ENCODE measurements around the gene CDK5. TPM values are rescaled to one million over a fixed set of nuclear protein-coding genes. Genes with fewer than 3 reads are reported as not detected.
"Not testable (repeated sequence)": the region's sequence is repeated elsewhere in the genome, so short reads cannot be mapped to it uniquely, and the experiment has no call there.

CDK5 gene
- polyA plus RNA-seq, 3 donors, result 5.9 to 9.1 (median 7.8) TPM

DNA sequence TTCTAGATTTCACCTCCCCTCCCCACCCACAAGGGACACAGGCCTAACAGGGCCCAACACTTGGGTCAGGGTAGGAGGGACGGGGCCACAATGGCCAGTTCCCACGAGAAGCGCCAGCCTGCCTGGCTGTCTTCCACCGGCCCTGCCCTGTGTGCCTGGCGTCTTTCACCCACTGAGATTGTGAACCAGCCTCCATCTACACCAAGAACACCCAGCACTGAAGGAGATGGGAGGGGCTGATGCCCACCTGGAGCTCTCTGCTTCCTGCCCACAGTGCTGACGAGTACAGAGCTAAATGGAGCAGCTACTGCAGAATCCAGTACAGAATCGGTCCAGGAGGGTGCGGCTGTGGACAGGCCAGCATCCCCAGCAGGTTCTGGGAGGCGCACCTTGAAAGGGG lies 11.7 kb downstream of the CDK5 start:
- 80 to 87% (median 82%) methylated on average over 9 of the region's 9 CpGs for WGBS, 3 donors
- H3K27ac ChIP-seq (ENCODE audit: low read depth, low read length), result no peak overlapping the region

DNA sequence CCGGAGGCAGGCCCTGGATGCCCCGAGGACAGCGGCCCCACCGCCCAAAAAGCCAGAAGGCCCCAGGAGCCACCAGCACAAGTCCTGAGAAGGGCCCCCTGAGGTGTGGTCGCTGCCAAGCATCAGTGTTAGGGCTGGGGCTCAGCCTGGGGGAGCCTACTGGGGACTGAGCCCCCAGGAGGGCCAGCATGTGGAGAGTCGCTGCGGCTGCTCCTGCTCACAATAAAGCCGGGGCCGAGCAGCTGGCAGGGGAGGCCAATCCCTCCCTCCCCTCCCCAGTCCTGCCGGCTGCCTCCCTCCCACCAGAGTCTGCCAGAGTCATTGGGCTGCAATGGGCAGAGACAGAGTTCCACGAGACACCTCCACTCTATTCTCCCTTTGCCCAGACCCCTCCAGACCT lies 12.4 kb downstream of the CDK5 start:
- H3K27ac ChIP-seq (ENCODE audit: low read depth, low read length), result no peak overlapping the region
- 80 to 92% (median 81%) methylated on average over 6 to 11 of the region's 11 CpGs for WGBS, 3 donors

DNA sequence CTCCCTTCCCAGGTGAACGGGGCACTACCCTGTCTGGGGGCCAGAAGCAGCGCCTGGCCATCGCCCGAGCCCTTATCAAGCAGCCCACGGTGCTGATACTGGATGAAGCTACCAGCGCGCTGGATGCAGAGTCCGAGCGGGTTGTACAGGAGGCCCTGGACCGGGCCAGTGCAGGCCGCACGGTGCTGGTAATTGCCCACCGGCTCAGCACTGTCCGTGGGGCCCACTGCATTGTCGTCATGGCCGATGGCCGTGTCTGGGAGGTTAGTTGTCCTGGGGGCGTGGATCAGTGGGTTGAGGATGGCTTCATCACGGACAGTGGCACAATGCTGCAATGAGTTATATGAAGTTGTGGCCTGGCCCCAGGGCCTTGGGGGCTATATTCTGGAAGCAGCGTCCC lies 13.7 kb downstream of the CDK5 start:
- 92 to 96% (median 94%) methylated on average over 20 of the region's 20 CpGs for WGBS, 3 donors
- no peak overlapping the region for H3K27ac ChIP-seq (ENCODE audit: low read depth, low read length)

DNA sequence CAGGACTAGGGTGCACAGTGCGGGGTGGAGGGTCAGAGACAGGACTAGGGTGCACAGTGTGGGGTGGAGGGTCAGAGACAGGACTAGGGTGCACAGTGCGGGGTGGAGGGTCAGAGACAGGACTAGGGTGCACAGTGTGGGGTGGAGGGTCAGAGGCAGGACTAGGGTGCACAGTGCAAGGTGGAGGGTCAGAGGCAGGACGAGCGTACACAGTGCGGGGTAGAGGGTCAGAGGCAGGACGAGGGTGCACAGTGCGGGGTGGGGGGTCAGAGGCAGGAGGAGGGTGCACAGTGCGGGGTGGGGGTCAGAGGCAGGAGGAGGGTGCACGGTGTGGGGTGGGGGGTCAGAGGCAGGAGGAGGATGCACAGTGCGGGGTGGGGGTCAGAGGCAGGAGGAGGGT lies 14.2 kb downstream of the CDK5 start:
- not testable (repeated sequence) for H3K27ac ChIP-seq (ENCODE audit: low read depth, low read length)
- WGBS, 3 donors, result 88 to 92% (median 88%) methylated on average over 9 to 10 of the region's 10 CpGs

DNA sequence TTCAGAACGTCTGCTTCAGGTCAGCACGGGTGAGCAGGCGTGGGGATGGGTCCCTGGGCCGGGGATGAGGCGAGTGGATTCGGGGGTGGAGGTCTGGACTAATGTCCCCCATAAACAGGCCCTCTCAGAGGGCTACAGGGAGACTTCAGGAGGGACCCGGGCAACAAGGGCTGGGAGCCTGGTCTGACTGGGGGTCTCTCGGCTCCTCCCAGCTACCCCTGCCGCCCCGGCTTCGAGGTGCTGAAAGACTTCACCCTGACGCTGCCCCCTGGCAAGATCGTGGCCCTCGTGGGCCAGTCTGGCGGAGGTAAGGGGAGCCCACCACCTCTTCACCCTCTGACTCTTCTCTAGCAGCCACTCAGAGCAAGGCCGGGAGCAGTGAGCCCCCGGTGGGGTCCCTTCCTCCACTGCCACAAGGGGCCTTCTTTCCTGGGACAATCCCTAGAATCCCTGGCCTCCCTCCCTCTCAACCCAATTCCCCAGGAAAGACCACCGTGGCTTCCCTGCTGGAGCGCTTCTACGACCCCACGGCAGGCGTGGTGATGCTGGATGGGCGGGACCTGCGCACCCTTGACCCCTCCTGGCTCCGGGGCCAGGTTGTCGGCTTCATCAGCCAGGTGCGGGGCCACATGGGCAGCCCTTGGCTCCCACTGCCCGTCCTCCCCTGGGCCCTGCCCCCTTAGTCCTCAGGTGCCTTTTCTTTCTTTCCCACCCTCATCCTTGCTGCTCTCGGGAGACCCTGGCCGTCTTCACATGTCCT lies 16.9 kb downstream of the CDK5 start:
- WGBS, 3 donors, result 90 to 94% (median 91%) methylated on average over 30 of the region's 30 CpGs
- H3K27ac ChIP-seq (ENCODE audit: low read depth, low read length), result no peak overlapping the region

DNA sequence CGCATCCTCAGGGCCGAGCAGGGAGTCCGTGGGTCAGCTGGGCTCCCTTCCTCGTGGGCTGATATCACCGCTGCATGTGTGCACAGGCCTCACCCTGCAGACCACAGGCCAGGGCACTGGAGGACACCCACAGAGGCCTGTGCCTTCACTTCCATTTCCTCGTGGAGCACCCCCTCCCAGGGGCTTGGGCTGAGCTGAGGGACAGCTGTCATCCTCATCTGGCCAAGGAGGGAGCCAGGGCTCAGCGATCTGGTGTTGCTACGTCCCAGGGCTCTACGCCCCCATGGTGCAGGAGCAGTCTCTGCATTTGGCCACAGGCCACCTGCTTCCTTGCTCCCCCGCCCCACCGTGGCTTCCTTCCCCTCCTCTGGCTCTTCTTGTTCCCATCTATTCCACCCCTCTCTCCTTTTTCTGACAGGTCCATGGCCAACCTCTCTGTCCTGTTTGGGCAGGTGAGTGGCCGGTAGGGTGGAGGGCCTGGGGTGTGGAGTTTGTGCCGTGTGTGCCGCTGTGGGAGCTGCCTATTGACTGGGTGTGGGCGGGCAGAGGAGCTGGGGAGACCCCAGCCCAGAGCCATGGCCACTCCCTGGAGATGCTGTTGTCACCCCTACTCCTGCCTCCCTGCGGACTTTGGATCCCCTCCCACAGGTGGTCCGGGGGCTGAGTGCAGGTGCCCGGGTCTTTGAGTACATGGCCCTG lies 17.7 kb downstream of the CDK5 start:
- no peak overlapping the region for H3K27ac ChIP-seq (ENCODE audit: low read depth, low read length)
- 58 to 74% (median 61%) methylated on average over 18 of the region's 18 CpGs for WGBS, 3 donors

DNA sequence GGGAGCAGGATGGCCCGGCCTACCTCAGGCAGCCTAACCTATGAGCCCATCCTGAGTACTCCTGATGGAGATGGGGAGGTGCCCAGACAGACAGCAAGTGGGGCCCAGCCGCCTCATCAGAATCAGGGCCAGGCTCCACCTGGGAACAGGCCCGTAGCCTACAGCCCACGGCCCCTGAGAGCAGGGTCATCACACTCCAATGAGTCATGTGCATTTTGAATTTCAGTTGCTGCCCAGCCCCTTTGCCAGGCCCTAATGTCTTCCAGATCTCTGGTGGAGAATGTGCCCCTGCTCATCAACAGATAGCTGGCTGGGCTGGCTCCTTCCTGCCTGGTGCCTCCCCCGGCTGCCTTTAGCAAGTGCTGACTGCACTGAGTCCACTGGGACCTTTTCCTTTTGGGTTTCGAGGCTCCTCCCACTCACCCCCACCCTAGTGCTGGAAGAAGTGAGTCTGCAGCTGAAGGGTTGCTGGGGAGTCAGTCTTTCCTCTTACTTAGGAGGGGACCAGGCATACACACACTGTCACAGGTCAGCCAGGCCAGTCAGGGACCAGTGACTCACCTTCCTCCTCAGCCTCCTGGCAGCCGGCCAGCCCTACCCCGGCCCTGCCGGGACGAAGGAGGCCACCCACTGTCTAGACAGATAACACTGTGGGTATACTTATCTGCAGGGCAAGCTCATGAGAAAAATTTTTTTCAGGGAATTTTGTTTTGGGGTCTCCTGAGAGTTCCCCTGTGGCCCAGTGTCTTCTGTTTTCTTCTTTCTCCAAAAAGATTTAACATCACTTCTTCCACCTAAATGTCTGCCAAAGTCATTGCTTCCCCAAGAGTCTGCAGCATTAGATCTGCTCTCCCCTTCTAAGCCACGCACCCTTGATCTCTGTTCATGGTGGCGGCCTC lies 18.5 kb downstream of the CDK5 start:
- H3K27ac ChIP-seq (ENCODE audit: low read depth, low read length), result no peak overlapping the region
- 37 to 52% (median 38%) methylated on average over 12 of the region's 12 CpGs for WGBS, 3 donors

DNA sequence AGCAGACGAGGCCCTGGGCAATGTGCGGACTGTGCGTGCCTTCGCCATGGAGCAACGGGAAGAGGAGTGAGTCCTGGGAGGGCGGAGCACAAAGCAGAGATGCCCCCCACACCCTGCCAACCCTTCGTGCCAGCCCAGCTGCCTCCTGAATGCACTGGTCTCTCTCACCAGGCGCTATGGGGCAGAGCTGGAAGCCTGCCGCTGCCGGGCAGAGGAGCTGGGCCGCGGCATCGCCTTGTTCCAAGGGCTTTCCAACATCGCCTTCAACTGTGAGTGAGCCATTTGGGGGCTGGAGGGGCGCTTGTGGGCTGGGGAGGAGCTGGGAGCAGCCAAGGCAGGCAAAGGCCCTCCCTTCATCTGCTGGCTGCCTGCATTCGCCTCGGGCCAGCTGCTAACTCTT lies 21.8 kb downstream of the CDK5 start:
- WGBS, 3 donors, result 93 to 96% (median 95%) methylated on average over 17 of the region's 17 CpGs
- no peak overlapping the region for H3K27ac ChIP-seq (ENCODE audit: low read depth, low read length)

DNA sequence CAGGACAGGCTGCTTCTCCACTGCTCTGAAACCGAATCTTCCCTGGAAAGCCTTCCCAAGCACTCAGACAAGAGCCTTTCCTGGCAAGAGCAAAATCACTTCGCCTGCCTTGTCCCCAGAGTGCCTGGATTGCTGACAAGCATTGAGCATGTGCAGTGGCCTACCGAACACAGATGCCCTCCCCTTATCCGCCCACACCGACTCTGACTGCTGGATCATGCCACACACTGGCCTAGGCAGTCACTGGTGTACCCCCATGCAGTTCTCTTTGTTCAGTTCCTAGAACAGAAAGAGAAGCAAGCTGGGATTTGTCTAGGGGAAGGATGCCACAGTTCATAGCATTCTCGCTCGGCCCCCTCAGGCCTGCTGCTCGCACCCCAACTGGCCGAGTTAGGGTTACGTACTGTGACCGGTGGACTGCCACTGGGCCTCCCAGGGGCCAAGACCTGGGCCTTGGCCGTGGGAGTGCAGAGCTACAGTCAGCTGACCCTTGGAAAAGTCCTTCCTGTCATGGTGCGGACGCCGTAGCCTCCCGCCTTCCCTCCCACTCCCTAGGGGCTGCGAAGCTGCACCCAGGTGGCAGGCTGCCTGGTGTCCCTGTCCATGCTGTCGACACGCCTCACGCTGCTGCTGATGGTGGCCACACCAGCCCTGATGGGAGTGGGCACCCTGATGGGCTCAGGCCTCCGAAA lies 22.5 kb downstream of the CDK5 start:
- H3K27ac ChIP-seq (ENCODE audit: low read depth, low read length), result no peak overlapping the region
- 82 to 88% (median 85%) methylated on average over 21 of the region's 21 CpGs for WGBS, 3 donors

DNA sequence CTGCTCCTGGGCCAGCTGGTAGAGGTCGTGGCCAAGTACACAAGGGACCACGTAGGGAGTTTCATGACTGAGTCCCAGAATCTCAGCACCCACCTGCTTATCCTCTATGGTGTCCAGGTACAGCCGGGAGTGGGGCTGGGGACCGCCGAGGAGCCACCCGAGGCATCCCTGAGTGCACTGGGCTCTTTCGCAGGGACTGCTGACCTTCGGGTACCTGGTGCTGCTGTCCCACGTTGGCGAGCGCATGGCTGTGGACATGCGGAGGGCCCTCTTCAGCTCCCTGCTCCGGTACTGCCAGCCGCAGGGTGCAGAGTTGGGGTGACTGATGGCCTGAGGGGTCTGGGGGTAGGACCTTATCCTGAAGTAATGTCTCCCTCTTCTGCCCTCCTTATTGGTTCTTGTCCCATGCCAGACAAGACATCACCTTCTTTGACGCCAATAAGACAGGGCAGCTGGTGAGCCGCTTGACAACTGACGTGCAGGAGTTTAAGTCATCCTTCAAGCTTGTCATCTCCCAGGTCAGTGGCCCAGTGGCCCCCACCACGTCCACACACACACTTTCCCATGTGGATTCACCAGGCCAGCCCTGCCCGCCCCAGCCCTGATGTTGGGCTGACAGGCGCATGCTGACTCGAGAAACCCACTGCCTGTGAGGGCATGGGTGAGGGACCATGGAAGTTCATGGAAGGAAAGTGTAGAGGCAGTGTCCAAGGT lies 23.2 kb downstream of the CDK5 start:
- WGBS, 3 donors, result 90 to 94% (median 93%) methylated on average over 21 of the region's 21 CpGs

DNA sequence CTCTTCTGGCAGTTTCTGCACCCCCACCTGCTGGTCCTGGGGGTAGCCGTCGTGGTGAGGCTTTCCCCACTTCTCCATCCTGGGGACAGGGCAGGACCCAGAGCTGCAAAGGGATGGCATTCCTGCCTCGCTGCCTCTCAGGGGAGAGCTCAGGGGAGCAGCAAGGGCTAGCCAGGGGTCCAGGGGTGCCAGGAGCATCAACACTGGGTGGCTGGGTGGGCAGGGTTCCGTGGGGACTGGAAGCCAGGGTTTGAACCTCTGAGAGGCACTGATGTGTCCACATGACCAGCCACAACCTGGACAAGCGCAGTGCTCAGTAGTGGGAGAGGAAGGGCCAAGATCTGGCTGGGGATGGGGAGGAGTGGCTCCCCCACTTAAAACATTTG lies 23.8 kb downstream of the CDK5 start:
- WGBS, 3 donors, result 82 to 94% (median 91%) methylated on average over 5 of the region's 5 CpGs
- no peak overlapping the region for H3K27ac ChIP-seq (ENCODE audit: low read depth, low read length)

More for the DNA sequence above, 23.2 kb downstream of the CDK5 start:
- H3K27ac ChIP-seq (ENCODE audit: low read depth, low read length), result no peak overlapping the region

DNA sequence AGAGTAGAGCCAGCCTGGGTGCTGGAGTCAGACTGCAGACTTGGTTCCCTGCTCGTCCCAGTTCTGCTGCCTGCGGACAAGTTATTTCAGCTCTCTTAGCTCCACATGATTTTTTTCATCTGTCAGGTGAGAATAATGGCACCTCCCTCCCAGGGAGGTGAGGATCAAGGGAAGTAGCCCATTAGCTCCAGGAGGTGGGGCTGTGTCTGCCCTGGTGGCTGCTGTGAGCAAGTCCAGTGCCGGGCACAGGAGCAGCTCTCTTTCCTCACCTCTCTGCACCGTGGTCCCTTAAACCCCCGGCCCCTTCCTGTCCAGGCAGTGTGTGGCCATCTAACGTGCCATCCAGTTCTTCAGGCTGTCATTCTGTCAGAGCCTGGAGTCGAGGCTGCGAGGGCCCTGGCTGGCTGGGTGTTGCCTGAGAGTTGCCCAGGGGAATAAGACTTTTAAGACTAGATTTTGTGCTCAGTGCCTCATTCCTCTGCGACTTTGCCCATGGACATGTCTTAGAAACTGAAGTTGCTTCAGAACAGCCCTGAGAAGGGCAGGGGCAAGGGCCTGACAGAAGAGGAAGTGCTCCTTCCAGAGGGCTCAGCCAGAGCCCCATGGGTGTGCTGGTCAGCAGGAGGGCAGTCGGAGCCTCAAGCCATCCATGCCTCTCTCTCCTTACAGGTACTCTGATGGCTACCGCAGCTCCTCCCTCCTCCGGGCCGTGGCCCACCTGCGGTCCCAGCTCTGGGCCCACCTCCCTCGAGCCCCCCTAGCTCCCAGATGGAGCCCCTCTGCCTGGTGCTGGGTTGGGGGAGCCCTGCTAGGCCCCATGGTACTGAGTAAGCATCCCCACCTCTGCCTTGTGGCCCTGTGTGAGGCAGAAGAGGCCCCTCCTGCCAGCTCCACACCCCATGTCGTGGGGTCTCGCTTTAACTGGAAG lies 24.5 kb downstream of the CDK5 start:
- no peak overlapping the region for H3K27ac ChIP-seq (ENCODE audit: low read depth, low read length)
- 86 to 87% (median 87%) methylated on average over 17 of the region's 17 CpGs for WGBS, 3 donors

DNA sequence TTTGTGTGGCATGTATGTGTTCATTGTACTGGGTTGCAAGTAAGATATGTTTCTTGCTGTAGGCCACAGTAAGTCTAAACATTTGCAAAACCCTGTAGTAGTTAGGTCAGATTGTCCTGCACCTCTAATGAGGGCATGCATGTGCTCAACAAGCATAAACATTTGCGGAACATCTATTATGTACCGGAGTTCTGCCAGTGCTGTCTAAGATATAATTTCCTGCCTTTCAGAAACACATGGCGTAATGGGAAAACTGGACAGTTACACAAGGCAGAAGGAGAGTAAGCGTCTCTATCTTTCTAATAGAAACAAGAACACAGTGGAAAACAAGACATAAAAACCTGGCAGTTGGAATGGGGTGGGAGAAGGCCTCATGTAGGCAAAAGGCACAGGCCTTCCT lies 26.7 kb downstream of the CDK5 start:
- 77 to 96% (median 78%) methylated on average over 4 of the region's 4 CpGs for WGBS, 3 donors
- H3K27ac ChIP-seq (ENCODE audit: low read depth, low read length), result no peak overlapping the region

DNA sequence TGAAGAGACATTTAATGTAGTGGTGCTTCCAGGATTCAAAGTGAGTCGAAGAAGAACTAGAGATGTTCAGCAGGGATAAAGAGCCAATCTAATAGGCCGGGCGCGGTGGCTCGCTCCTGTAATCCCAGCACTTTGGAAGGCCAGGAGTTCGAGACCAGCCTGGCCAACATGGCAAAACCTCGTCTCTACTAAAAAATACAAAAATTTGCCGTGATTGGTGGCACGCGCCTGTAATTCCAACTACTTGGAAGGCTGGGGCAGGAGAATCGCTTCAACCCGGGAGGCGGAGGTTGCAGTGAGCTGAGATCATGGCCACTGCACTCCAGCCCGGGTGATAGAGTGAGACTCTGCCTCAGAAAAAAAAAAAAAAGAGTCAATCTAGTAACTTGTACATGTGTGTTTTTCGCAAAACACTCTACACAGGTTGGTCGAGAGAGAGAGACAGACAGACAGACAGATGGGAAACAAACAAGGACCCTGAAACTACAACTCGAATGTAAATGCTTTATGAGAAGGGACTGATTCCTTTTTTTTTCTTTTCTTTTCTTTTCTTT lies 28.7 kb downstream of the CDK5 start:
- no peak overlapping the region for H3K27ac ChIP-seq (ENCODE audit: low read depth, low read length)
- 45 to 64% (median 60%) methylated on average over 17 of the region's 17 CpGs for WGBS, 3 donors

DNA sequence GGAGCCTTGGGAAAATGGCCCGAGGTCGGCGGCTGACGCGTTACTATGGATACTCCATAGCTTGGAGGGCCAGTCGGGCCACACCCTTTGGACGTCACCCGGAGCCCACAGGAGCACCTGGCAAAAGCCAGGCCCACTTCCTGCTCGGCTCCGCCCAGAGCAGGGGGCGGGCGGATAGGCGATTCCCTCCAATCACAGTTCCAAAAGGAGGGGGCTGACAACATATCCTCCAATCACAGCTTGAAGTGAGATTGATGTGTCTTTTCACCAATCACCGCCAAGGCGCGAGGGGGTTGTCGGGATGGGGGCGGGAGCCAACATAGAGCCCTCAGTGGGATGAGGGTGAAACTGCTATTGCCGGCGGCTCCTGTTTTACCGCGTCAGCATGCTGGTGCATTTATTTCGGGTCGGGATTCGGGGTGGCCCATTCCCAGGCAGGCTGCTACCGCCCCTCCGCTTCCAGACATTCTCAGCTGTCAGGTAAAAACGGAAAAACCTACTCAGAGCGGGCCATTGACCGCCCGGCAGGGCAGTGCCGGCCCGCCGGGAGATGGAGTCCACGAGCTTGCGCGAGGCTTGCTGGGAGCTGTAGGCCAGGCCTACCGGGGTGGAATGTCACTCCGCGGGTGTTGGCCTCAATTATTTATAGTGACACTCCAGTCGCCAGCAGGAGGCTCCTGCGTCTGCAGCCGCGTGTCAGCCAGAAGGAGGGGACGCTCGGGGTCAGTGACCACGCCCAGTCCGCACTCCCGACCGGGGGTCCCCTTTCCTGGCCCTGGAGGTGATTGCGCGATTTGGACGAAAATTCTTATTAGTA lies 29.4 kb downstream of the CDK5 start, which contains the start of gene ABCB8:
TSS of gene ABCB8 (plus strand) at position 320 of the 817 bp plus-strand sequence. CDS start at position 386, 66 bp downstream.
- WGBS, 3 donors, result 0 to 1% (median 1%) methylated on average over 53 of the region's 53 CpGs
- H3K27ac ChIP-seq (ENCODE audit: low read depth, low read length), result no peak within 1 kb of the TSS

DNA sequence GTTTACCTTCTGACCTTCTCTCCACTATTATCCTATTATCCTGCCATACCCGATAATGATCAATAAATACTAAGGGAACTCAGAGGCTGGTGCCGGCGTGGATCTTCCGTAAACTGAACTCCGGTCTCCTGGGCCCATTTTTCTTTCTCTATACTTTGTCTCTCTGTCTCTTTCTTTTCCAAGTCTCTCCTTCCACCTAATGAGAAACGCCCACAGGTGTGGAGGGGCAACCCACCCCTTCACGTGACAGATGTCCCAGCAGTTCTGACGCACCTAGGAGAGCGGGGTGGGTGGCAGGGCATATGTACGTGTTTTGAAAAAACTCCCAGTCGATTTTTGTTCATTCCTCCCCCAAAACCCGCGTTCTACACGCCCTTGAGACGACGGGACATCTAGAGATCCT lies 30.0 kb downstream of the CDK5 start:
- WGBS, 3 donors, result 6 to 12% (median 6%) methylated on average over 16 of the region's 16 CpGs
- not testable (repeated sequence) for H3K27ac ChIP-seq (ENCODE audit: low read depth, low read length)
